HepG2 (cell line): ENCODE data around the gene CMTM5. TPM values are rescaled to one million over a fixed set of nuclear protein-coding genes. Genes with fewer than 3 reads are reported as not detected.

Experiments
- BCL6 ChIP-seq: IDR thresholded peaks from 2 replicates; pipeline ENCODE4 v1.6.1; 2016; ENCODE audit warnings: missing genetic modification reagents, missing compliant biosample characterization
- E2F1 ChIP-seq: sonication (generic); formaldehyde crosslinking; IDR thresholded peaks from 2 replicates; pipeline ENCODE4 v1.5.0; 2020; ENCODE audit warnings: missing genetic modification reagents
- GTF2F1 ChIP-seq: fragments of 150-350 bp; IDR thresholded peaks from 2 replicates; pipeline ENCODE4 v1.6.1; 2014; ENCODE audit warnings: low read length
- HBP1 ChIP-seq: IDR thresholded peaks from 2 replicates; pipeline ENCODE4 v1.6.1; 2016; ENCODE audit warnings: low read depth, control low read depth
- HDAC6 ChIP-seq: fragments of 200-600 bp; sonication (generic); IDR thresholded peaks from 2 replicates; pipeline ENCODE4 v1.7.0; 2017; ENCODE audit warnings: mild to moderate bottlenecking, antibody characterized with exemption, low read length, low read depth
- HOXA9 ChIP-seq: sonication (generic); formaldehyde crosslinking; IDR thresholded peaks from 2 replicates; pipeline ENCODE4 v1.8.1; 2022; ENCODE audit warnings: missing genetic modification reagents, mild to moderate bottlenecking, moderate library complexity, borderline replicate concordance
- IRF2 ChIP-seq: IDR thresholded peaks from 2 replicates; pipeline ENCODE4 v1.6.1; 2018; ENCODE audit warnings: missing genetic modification reagents, missing compliant biosample characterization
- KDM3A ChIP-seq: IDR thresholded peaks from 2 replicates; pipeline ENCODE4 v1.6.1; 2018; ENCODE audit warnings: low read depth, missing compliant biosample characterization
- MBD4 ChIP-seq: IDR thresholded peaks from 2 replicates; pipeline ENCODE4 v1.6.1; 2012; ENCODE audit warnings: low read length, inconsistent platforms, borderline replicate concordance
- MXD4 ChIP-seq: IDR thresholded peaks from 2 replicates; pipeline ENCODE4 v1.6.1; 2016; ENCODE audit warnings: mild to moderate bottlenecking, missing biosample characterization, missing genetic modification reagents
- NFAT5 ChIP-seq: sonication (generic); formaldehyde crosslinking; IDR thresholded peaks from 2 replicates; pipeline ENCODE4 v1.4.0; 2020; ENCODE audit warnings: missing genetic modification reagents
- NFIC ChIP-seq: IDR thresholded peaks from 2 replicates; pipeline ENCODE4 v1.6.1; 2012; ENCODE audit warnings: mild to moderate bottlenecking, low read length, inconsistent platforms
- PREB ChIP-seq: sonication (generic); formaldehyde crosslinking; IDR thresholded peaks from 2 replicates; pipeline ENCODE4 v1.4.0; 2020; ENCODE audit warnings: missing genetic modification reagents
- TEF ChIP-seq: sonication (generic); formaldehyde crosslinking; IDR thresholded peaks from 2 replicates; pipeline ENCODE4 v1.5.0; 2020; ENCODE audit warnings: missing genetic modification reagents
- ZNF224 ChIP-seq: sonication (generic); formaldehyde crosslinking; IDR thresholded peaks from 2 replicates; pipeline ENCODE4 v1.5.0; 2020; ENCODE audit warnings: mild to moderate bottlenecking, missing genetic modification reagents
- ZNF30 ChIP-seq: sonication (generic); formaldehyde crosslinking; IDR thresholded peaks from 2 replicates; pipeline ENCODE4 v1.5.0; 2020; ENCODE audit warnings: mild to moderate bottlenecking, missing genetic modification reagents
- ZNF460 ChIP-seq: sonication (generic); formaldehyde crosslinking; IDR thresholded peaks from 2 replicates; pipeline ENCODE4 v1.5.1; 2020; ENCODE audit warnings: missing genetic modification reagents, mild to moderate bottlenecking, borderline replicate concordance
- ZNF468 ChIP-seq: sonication (generic); formaldehyde crosslinking; IDR thresholded peaks from 2 replicates; pipeline ENCODE4 v1.8.0; 2022; ENCODE audit warnings: mild to moderate bottlenecking, moderate library complexity, missing genetic modification reagents
- ZNF563 ChIP-seq: sonication (generic); formaldehyde crosslinking; IDR thresholded peaks from 2 replicates; pipeline ENCODE4 v1.8.0; 2022; ENCODE audit warnings: mild to moderate bottlenecking, moderate library complexity, missing genetic modification reagents
- ZNF878 ChIP-seq: sonication (generic); formaldehyde crosslinking; IDR thresholded peaks from 2 replicates; pipeline ENCODE4 v1.8.1; 2023; ENCODE audit warnings: mild to moderate bottlenecking, missing genetic modification reagents, moderate library complexity
- ZSCAN12 ChIP-seq: sonication (generic); formaldehyde crosslinking; IDR thresholded peaks from 2 replicates; pipeline ENCODE4 v1.9.0; 2021; ENCODE audit warnings: mild to moderate bottlenecking, missing genetic modification reagents
- polyA plus RNA-seq, 8 experiments: library from polyadenylated mRNA; depleted of rRNA in 3 of 8; stranded (reverse) in 7 of 8; unstranded in 1 of 8; fragments of >200 nt; fragmentation: Illumina TruSeq in 4 of 8; extraction: Trizol in 4 of 8; gene quantifications; 2 replicates each; pipeline versions ENCODE4 v1.2.1 to v1.2.3, GENCODE V29; 2011 to 2016; ENCODE audit warnings: low read depth in 4 of 8, missing spikeins in 1 of 8, mixed read lengths in 1 of 8; ENCODE audit not compliant: insufficient read depth in 1 of 8
- total RNA-seq, 5 experiments: library from RNA; depleted of rRNA; stranded (reverse); fragments of >200 nt; fragmentation: Illumina TruSeq; extraction: Trizol; gene quantifications; 2 replicates each; pipeline ENCODE4 v1.2.3, GENCODE V29; 2016; ENCODE audit warnings: low read depth in 1 of 5

Gene CMTM5
- total and polyA plus RNA-seq, 2 of the 13 experiments (the other 11 are each of a cell fraction or from before 2014, with no cell fraction given), result not detected

GRCh38 chr14:23352506-23353432 is 24.1 kb upstream of the CMTM5 start, which contains the start of gene SLC22A17 (continued):
- TF ChIP-seq NFIC, result no peak
- no peak for TF ChIP-seq ZNF460 (CRISPR knock-in tag)
- no peak for TF ChIP-seq IRF2 (CRISPR knock-in tag)
- no peak for TF ChIP-seq TEF (CRISPR knock-in tag)
- peak; percentile 58; the same call in 1 of the 2 replicates for TF ChIP-seq KDM3A (CRISPR knock-in tag)
- TF ChIP-seq BCL6 (CRISPR knock-in tag), result no peak
- TF ChIP-seq ZNF563 (CRISPR knock-in tag), result no peak
- 0 out of 2 replicates have a peak, but pooled peaks have one; percentile 14 for TF ChIP-seq HBP1
- no peak for TF ChIP-seq ZNF224 (CRISPR knock-in tag)
- TF ChIP-seq E2F1, result no peak
- no peak for TF ChIP-seq HDAC6
- TF ChIP-seq ZNF468 (CRISPR knock-in tag), result no peak
- TF ChIP-seq HOXA9 (CRISPR knock-in tag), result 0 out of 2 replicates have a peak, but pooled peaks have one; percentile 50
- TF ChIP-seq GTF2F1, result no peak
- TF ChIP-seq ZSCAN12, result no peak
- no peak for TF ChIP-seq MXD4 (CRISPR knock-in tag)
- TF ChIP-seq ZNF878 (CRISPR knock-in tag), result no peak
- TF ChIP-seq PREB (CRISPR knock-in tag), result no peak
- no peak for TF ChIP-seq ZNF30 (CRISPR knock-in tag)
- no peak for TF ChIP-seq NFAT5 (CRISPR knock-in tag)
- no peak for TF ChIP-seq MBD4
